ENCODE data around the gene B3GALT6. TPM values are rescaled to one million over a fixed set of nuclear protein-coding genes. Genes with fewer than 3 reads are reported as not detected.

B3GALT6 gene
- total and polyA plus RNA-seq, 12 donors = 7.3 to 16.2 (median 9.1) TPM

DNA sequence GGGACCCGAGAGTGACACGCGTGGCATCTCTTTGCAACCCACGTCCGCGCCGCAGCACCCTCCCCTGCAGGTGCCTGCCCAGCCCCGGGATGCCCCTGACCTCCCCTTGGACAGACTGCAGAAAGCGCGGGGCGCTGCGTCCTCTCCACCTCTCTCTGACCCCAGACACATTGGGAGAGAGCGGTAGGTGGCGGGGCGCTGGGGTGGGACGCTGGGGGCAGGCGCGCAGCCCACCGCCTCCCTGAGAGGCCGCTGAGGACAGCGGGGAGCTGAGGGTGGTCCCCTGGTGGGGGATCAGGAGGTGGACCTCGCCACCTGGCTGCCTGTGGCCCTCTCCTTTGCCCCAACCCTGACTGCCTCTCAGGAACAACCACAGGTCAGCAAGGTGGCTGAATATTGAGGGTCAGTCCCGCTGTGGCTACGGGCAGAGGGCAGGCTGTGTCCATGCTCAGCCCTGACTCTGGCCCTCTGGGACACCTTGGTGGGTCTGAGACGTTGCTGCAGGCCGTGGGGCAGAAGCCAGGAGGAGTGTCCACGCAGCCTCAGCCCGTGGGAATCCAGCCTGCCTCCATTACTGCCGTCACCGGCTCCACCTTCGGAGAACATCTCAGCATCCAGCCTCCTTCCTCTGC lies 42.4 kb downstream of the B3GALT6 start:
- 17 to 18% methylated on average over 31 of the region's 31 CpGs for WGBS, 2 donors
- Histone ChIP-seq H3K27ac (peak overlapping the region; percentile 50 to 95 (median 92)), H3K4me1 (peaks cover 23 to 46% (median 41%) of the 10 kb centered on the region in 9 donors), H3K27me3 (no peaks in the 10 kb centered on the region), H3K9me3 (no peaks in the 10 kb centered on the region), H3K4me3 (peak overlapping the region; percentile 81 to 99 (median 96)), H3K36me3 (peaks cover 0 to 18% (median 0%) of the 10 kb centered on the region in 9 donors)
- intact Hi-C loops (cut with DNase I) = loop anchor here in 1 of 10 donors (5.0 kb wide), 1 partner anchor 42 kb away; the partner anchor contains the start of genes B3GALT6 and SDF4
- peak in 1 of 9 donors; percentile 3 for TF ChIP-seq CTCF (IDR thresholded peaks at IDR 0.05)
- DNase-seq = peak in 1 of 2 donors; percentile 23
- peak in 7 of 8 donors; percentile 18 to 63 (median 31) for ATAC-seq

DNA sequence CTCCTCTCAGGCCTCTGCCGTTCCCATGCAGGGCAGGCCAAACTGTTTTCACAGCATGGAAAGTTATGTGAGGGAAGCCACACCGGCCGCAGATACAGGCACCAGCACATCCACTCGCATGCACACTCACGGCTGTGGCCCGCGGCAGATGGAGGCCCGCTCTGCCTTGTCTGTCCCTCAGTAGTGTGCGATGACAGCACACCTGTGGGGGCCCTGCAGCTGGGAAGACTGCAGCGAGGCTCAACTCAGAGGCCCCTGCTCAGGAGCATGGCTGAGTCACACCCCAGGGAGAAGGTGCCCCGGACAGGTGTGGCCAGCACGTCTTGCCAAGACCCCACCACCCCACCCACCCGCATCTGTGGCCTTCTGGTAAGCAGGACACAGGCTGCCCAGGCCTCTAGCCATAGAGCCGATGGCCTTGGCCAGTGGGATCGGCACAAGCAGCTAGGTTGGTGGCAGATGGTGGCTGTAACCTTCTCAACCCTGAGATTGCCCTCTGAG lies 42.9 kb downstream of the B3GALT6 start:
- TF ChIP-seq CTCF (IDR thresholded peaks at IDR 0.05) = no peak
- intact Hi-C loops (cut with DNase I) = loop anchor here in 1 of 10 donors (5.0 kb wide), 1 partner anchor 43 kb away; the partner anchor contains the start of genes B3GALT6 and SDF4
- peaks cover 0 to 12% (median 0%) of the 10 kb centered on the region in 9 donors for H3K36me3 ChIP-seq
- no peaks in the 10 kb centered on the region for H3K27me3 ChIP-seq
- peaks cover 23 to 41% (median 38%) of the 10 kb centered on the region in 9 donors for H3K4me1 ChIP-seq
- WGBS, 2 donors = 90% methylated on average over 15 of the region's 15 CpGs
- ATAC-seq (no peak), DNase-seq (no peak)
- H3K27ac ChIP-seq = peak overlapping the region in 4 of 10 donors; percentile 91 to 95 (median 93)
- no peaks in the 10 kb centered on the region for H3K9me3 ChIP-seq
- peak overlapping the region in 5 of 10 donors; percentile 92 to 97 (median 94) for H3K4me3 ChIP-seq

DNA sequence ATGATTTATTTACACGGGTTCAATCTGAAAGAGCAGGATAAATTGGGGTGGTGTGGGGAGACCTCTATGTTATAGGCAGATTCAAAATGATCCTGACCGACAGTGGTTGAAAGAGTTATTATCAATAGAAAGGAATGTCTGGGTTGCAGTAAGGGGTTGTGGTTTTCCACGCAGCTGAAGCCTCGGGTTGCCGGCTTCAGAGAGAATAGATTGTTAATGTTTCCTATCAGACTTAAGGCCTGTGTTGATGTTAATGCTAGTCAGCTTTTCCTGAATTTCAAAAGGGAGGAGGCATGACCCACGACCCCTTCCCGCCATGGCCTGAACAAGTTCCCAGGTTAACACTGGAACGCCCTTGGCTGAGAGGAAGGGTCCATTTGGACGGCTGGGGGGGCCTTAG lies 43.8 kb downstream of the B3GALT6 start:
- intact Hi-C loops (cut with DNase I) = no loop called here
- peaks cover 0 to 10% (median 0%) of the 10 kb centered on the region in 9 donors for H3K36me3 ChIP-seq
- no peak for TF ChIP-seq CTCF (IDR thresholded peaks at IDR 0.05)
- ATAC-seq (no peak), DNase-seq (no peak)
- no peaks in the 10 kb centered on the region for H3K9me3 ChIP-seq
- no peak overlapping the region for H3K4me3 ChIP-seq
- H3K27me3 ChIP-seq = no peaks in the 10 kb centered on the region
- 78 to 83% methylated on average over 9 of the region's 9 CpGs for WGBS, 2 donors
- H3K27ac ChIP-seq = no peak overlapping the region
- H3K4me1 ChIP-seq = peaks cover 21 to 32% (median 30%) of the 10 kb centered on the region in 9 donors

DNA sequence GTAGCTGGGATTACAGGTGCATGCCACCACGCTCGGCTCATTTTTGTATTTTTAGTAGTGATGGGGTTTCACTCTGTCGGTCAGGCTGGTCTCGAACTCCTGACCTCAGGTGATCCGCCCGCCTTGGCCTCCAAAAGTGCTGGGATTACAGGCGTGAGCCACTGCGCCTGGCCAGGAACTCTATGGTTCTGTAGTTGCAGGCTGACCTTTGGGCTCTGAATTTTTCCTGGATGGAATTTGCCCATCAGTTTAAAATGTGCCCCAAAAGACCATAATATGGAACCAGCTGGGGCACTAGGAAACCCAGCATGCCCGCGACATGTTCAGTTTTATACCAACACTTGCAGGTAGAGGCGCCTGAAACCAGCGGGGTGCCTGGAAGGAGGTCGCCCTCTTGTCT lies 46.6 kb downstream of the B3GALT6 start:
- H3K27ac ChIP-seq = no peak overlapping the region
- intact Hi-C loops (cut with DNase I) = no loop called here
- no peaks in the 10 kb centered on the region for H3K9me3 ChIP-seq
- H3K4me1 ChIP-seq = peaks cover 5 to 20% (median 9%) of the 10 kb centered on the region in 9 donors
- 95 to 96% methylated on average over 13 of the region's 13 CpGs for WGBS, 2 donors
- H3K36me3 ChIP-seq = no peaks in the 10 kb centered on the region
- no peak for TF ChIP-seq CTCF (IDR thresholded peaks at IDR 0.05)
- no peaks in the 10 kb centered on the region for H3K27me3 ChIP-seq
- no peak for DNase-seq
- no peak overlapping the region for H3K4me3 ChIP-seq
- ATAC-seq = no peak
